GM19324 (cell line): ENCODE data around the gene PPL.

Experiments
- ATAC-seq: cut with Tn5 transposase; IDR thresholded peaks from one replicate; pipeline ENCODE4 v1.9.1; 2021; ENCODE audit warnings: mild to moderate bottlenecking, moderate library complexity; ENCODE audit not compliant: unreplicated experiment, low FRiP score

Gene PPL

DNA sequence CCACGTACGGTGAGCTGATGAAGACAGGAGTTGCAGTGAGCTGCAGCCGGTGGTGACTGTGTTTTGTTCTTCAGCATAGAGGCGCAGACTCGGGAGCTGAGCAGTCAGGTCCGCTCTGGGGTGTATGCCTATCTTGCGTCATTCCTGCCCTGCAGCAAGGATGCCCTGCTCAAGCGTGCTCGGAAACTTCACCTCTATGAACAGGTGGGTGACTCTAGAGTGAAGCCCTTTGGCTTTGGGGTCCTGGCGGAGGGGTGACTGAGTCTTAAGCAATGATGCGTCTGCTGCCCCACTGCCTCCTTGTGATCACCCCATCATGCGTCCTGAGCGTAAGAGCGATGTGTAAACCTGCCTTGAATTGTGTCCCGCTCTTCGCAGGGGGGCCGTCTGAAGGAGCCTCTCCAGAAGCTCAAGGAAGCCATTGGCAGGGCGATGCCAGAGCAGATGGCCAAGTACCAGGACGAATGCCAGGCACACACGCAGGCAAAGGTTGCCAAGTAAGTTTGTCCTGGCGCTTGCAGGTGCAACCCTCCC, 66.7 kb downstream of the PPL start:
- ATAC-seq = no peak

GRCh38 chr16:4869147-4869805, 67.7 kb downstream of the PPL start:
- no peak for ATAC-seq

GRCh38 chr16:4868535-4868934, 68.4 kb downstream of the PPL start:
- ATAC-seq = no peak

DNA sequence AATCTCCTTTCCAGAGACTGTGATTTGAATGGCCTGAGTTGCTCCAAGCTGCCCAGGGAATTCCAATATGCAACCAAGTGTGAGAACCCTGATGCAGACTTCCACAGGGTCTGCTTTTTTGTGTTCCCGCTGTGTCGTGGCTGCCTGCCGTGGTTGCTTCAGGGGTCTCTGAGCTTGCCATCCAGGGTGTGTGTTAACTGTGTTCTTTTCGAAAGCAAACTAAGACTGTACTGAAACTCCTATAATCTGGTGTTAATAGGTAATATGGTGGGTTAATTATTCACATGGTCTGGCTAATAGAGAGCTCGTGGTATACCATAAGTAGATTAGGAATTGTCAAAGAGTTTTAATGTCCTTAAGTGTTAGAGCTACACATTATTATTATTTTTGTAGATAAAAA, 68.9 kb downstream of the PPL start:
- ATAC-seq = no peak

DNA sequence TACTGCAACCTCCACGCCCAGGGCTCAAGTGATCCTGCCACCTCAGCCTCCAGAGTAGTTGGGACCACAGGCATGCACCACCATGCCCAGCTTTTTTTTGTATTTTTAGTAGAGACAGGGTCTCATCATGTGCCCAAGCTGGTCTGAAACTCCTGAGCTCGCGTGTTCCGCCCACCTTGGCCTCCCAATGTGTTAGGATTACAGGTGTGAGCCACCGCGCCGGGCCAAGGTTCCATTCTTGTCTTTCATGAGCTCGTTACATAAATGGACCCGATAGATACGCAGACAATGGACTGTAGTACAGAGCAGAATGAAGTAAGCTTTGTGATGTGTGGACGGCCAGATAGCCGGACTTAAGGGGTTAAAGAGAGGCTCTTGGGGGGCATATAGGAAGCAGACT, 70.4 kb downstream of the PPL start:
- no peak for ATAC-seq

DNA sequence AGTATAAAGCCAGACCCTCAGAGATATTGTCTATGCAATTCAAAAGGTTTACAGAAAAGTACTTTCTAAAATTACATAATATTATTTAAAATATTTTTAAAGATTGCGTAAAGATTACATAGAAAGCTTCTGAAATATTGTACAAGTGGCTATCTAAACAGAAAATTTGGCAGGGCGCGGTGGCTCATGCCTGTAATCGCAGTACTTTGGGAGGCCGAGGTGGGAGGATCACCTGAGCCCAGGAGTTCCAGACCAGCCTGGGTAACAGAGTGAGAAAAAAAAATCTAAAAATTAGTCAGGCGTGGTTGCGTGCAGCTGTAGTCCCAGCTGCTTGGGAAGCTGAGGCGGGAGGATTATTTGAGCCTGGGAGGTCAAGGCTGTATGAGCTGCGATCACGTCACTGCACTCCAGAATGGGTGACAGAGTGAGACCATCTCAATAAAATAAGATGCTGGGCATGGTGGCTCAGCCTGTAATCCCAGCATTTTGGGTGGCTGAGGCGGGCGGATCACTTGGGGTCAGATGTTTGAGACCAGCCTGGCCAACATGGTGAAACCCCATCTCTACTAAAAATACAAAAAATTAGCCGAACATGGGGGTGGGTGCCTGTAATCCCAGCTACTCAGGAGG, 71.6 kb downstream of the PPL start:
- no peak for ATAC-seq

GRCh38 chr16:4864728-4865127, 72.2 kb downstream of the PPL start:
- no peak for ATAC-seq

DNA sequence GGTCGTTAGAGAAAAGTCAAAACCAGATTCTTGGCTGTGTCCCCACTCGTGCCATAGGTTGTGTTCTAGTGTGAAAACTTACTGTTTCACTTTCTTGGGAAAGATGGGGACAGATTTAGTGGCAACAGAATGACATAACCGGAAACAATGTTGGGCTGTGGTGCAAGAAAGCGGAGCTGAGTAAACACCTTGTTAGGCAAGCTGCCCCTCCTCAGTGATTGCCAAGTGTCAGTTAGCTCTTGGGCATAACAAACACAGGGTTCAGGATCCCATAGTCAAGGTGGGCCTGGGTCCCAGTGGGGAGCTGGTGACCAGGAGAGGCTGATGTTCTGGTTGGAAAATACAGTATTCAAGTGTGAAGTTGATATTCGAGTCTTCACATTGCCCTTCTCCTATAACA, 74.3 kb downstream of the PPL start:
- ATAC-seq = no peak

DNA sequence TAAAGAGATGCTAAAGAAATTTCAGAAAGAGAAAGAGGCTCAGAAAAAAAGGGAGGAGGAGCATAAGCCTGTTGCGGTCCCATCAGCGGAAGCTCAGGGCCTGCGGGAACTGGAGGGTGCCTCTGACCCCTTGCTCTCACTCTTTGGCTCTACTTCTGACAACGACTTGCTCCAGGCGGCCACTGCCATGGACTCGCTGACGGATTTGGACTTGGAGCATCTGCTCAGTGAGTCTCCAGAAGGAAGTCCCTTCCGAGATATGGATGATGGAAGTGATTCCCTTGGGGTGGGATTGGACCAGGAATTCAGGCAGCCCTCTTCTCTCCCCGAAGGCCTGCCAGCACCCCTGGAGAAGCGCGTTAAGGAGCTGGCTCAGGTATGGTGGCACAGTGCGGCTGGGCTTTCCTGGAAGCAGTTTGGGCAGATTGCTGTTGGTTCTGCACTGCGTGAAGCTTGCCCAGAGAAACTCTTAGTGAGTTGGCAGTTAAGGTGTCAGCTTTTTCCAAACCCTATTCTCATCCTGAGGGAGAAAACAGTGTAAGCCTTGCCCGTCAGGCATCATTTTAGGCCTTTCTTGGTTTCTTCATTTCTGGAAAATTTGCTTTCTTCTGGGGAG, 76.1 kb downstream of the PPL start:
- no peak for ATAC-seq

DNA sequence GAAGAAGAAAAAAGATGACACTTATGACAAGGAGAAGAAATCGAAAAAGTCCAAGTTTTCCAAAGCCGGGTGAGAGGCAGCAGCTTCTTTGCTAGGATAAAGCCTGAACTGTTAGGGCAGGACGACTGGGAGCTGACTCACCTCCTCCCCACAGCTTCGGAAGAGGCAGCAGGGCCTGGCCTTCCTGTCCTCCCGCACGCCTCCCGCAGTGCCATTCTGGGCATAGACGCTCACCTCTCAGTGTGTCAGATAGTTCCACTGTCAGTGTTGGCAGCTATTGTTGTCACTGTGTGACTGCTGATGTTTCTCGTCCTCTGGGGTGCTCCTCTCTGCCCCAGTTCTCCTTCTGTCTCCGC, 77.1 kb downstream of the PPL start:
- ATAC-seq = no peak

DNA sequence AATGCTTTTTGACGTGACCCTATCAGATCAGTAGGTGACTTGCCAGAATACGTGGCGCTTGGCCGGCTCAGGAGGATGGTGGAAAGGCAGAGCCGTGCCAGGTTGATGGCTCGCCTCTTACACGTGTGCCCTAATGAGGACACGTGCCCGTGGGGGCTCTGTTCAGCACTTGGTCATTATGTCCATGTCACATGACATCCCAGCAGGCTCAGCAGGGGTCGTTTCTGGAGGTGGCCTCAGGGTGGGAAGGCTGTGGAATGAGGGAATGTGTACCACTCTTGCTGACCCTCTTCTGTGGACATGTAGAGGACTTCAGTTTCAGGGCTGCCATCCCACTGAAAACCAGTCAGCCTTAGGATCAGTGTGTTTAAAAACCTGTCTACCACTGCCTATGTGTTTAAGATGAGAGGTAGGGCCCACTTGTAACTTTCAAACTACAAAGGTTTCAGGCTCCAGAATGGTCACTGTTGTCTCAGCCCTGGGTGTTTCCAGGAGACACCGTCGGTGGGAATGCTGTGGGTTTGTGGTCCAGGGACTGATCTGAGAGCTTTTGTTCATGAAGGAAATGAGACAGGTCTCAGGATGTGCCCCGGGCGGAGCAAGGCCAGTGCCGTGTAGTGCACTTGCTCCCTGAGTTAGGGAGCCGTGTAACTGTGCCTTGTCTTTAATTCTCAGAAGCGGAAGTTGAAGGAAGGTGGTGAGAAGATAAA, 77.6 kb downstream of the PPL start:
- ATAC-seq = no peak

DNA sequence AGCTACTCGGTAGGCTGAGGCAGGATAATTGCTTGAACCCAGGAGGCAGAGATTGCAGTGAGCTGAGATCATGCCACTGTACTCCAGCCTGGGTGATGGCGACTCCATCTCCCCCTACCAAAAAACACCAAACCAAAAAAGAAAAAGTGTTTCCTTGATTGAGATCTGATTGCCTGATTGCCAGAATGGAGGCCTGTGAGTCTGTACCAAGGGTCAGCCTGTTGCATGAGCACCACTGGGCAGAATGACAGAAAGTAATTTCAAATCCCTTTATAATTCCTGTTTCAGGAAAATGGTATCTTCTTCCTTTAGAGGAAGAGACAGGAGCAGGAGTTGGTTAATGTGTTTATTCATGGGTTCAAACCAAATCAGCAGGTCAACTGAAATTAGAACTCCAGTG, 81.1 kb downstream of the PPL start:
- no peak for ATAC-seq

DNA sequence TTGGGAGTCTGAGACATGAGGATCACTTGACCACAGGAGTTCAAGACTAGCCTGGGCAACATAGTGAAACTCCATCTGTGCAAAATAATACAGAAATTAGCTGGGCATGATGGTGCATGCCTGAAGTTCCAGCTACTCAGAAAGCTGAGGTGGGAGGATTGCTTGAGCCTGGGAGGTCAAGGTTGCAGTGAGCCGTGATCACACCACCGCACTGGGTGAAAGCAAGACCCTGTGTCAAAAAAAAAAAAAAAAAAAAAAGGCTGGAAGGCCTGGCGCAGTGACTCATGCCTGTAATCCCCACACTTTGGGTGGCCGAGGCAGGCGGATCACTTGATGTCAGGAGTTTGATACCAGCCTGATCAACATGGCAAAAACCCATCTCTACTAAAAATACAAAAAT, 81.6 kb downstream of the PPL start:
- ATAC-seq = no peak

- ATAC-seq = no peak
Observed at GRCh38 chr16:4852221-4852872, 84.6 kb downstream of the PPL start.

DNA sequence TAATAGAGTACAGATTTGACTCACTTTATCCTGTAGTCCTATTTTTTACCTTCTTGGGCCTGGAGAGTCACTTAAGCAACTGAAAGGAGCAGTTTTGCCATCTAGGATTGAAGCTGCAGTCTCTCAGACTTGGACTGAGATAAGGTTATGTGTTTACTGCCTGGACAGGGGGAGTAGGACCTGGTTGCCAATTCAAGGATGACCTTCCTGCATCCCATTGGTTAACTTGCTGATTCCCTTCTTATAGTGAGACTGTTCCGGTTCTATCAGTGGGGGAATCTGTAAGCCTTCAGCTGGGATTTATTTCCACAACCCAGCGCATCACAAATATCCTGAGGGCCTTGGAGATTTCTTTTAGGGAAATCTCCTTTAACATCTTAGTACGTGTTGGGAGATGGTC, 86.7 kb downstream of the PPL start:
- no peak for ATAC-seq

- ATAC-seq = peak; percentile 23
Observed at GRCh38 chr16:4847774-4848587, 89.0 kb downstream of the PPL start.

GRCh38 chr16:4846901-4847773, 89.8 kb downstream of the PPL start, which contains the start of the genes GLYR1 and UBN1:
Gene GLYR1, minus strand, starts transcription at chr16:4847288. Its CDS starts 23 bp downstream, at chr16:4847265.
Gene UBN1, plus strand, starts transcription at chr16:4847481. Its CDS starts 5,437 bp downstream, at chr16:4852918.
- peak; percentile 92 for ATAC-seq

- peak; percentile 19 for ATAC-seq
Observed at GRCh38 chr16:4846503-4846900, 90.4 kb downstream of the PPL start.

GRCh38 chr16:4840984-4841383, 96.0 kb downstream of the PPL start:
- ATAC-seq = no peak
